H1 (cell line): ENCODE data around the gene ADAMTS15. TPM values are rescaled to one million over a fixed set of nuclear protein-coding genes. Genes with fewer than 3 reads are reported as not detected.

Experiments
- CTCF ChIA-PET: fragments of 300-600 bp; sonication (Branson Sonifier 250); formaldehyde crosslinking; loops from one replicate; lab custom pipeline; 2021; ENCODE audit not compliant: partially characterized antibody; lab: Charles Lee
- POLR2A ChIA-PET: fragments of 300-600 bp; sonication (Branson Sonifier 250); formaldehyde crosslinking; loops from one replicate; lab custom pipeline; 2021; ENCODE audit warnings: inconsistent platforms; ENCODE audit not compliant: partially characterized antibody; lab: Charles Lee
- DNase-seq, 2 experiments: peaks; one replicate each; pipeline versions ENCODE4 v3.0.0 to v3.0.0-alpha.2; 2010 to 2022; ENCODE audit warnings: low spot score in 2 of 2, low read depth in 1 of 2, mixed read lengths in 1 of 2
- FAIRE-seq: peaks from 2 replicates; lab custom pipeline; 2011; peaks lifted over from hg19 to GRCh38; lab: Jason Lieb, UNC
- H2AFZ ChIP-seq: 2 replicates; pipeline ENCODE4 v1.8.1; 2012; ENCODE audit warnings: low read length, inconsistent platforms
- H2AK5ac ChIP-seq: 2 replicates; pipeline ENCODE4 v1.6.1; 2013; ENCODE audit warnings: low read depth, low read length
- H2BK120ac ChIP-seq: replicated peaks from 2 replicates; pipeline ENCODE3; 2013; ENCODE audit warnings: low read depth, low read length, inconsistent platforms
- H2BK12ac ChIP-seq: 2 replicates; pipeline ENCODE4 v1.6.1; 2013; ENCODE audit warnings: low read depth, low read length
- H2BK15ac ChIP-seq: 2 replicates; pipeline ENCODE4 v1.6.1; 2013; ENCODE audit warnings: low read length
- H2BK20ac ChIP-seq: 2 replicates; pipeline ENCODE4 v1.6.1; 2013; ENCODE audit warnings: low read length
- H2BK5ac ChIP-seq: 2 replicates; pipeline ENCODE4 v1.6.1; 2013; ENCODE audit warnings: low read depth, low read length
- H3K14ac ChIP-seq: 2 replicates; pipeline ENCODE4 v1.6.1; 2013; ENCODE audit warnings: inconsistent platforms; ENCODE audit not compliant: insufficient read length
- H3K18ac ChIP-seq: 2 replicates; pipeline ENCODE4 v1.6.1; 2013; ENCODE audit warnings: low read length; ENCODE audit errors: extremely low read depth
- H3K23ac ChIP-seq: 2 replicates; pipeline ENCODE4 v1.6.1; 2013; ENCODE audit warnings: inconsistent platforms; ENCODE audit not compliant: insufficient read length
- H3K23me2 ChIP-seq: 2 replicates; pipeline ENCODE4 v1.6.1; 2013; ENCODE audit warnings: low read depth, low read length
- H3K27ac ChIP-seq: 2 replicates; pipeline ENCODE4 v1.6.1; 2011; ENCODE audit warnings: low read depth, low read length, inconsistent platforms
- H3K27me3 ChIP-seq, 4 experiments: replicated peaks in 1 of 4; 1 replicate in 1 of 4; 2 replicates in 3 of 4; pipeline versions ENCODE4 v1.6.1 to v1.8.1; 2011 to 2013; ENCODE audit warnings: low read length in 3 of 4, mild to moderate bottlenecking in 3 of 4, inconsistent platforms in 2 of 4, mixed read lengths in 2 of 4, moderate library complexity in 1 of 4; ENCODE audit not compliant: control insufficient read depth in 3 of 4, insufficient read depth in 3 of 4; ENCODE audit errors: extremely low read depth in 1 of 4
- H3K36me3 ChIP-seq, 4 experiments: 2 replicates each; pipeline versions ENCODE4 v1.6.1 to v1.8.1; 2011 to 2013; ENCODE audit warnings: mild to moderate bottlenecking in 4 of 4, low read length in 3 of 4, moderate library complexity in 2 of 4, control low read depth in 1 of 4, inconsistent platforms in 1 of 4; ENCODE audit not compliant: insufficient read depth in 4 of 4, control insufficient read depth in 2 of 4
- H3K4ac ChIP-seq: replicated peaks from 2 replicates; pipeline ENCODE3; 2013; ENCODE audit warnings: low read length, low read depth, mixed read lengths, inconsistent platforms; ENCODE audit not compliant: insufficient read length
- H3K4me1 ChIP-seq, 4 experiments: replicated peaks in 1 of 4; 1 replicate in 1 of 4; 2 replicates in 3 of 4; pipeline versions ENCODE4 v1.6.1 to v1.8.1; 2011 to 2013; ENCODE audit warnings: low read length in 3 of 4, inconsistent platforms in 2 of 4, mixed read lengths in 1 of 4; ENCODE audit not compliant: insufficient read depth in 4 of 4, control insufficient read depth in 3 of 4
- H3K4me2 ChIP-seq, 2 experiments: 2 replicates each; pipeline versions ENCODE4 v1.6.1 to v1.8.1; 2011 to 2013; ENCODE audit warnings: low read depth in 2 of 2, low read length in 2 of 2, control low read depth in 1 of 2, inconsistent platforms in 1 of 2, mild to moderate bottlenecking in 1 of 2; ENCODE audit not compliant: insufficient read depth in 1 of 2
- H3K4me3 ChIP-seq, 4 experiments: fragments of 200-600, 300-600 bp in 1 of 4; sonication (generic), shearing (Covaris generic), sonication (Bioruptor Twin) in 1 of 4; 2 replicates each; pipeline versions ENCODE4 v1.5.1 to v1.8.1; 2011 to 2016; ENCODE audit warnings: low read length in 4 of 4, low read depth in 3 of 4, control low read depth in 2 of 4, inconsistent platforms in 2 of 4, mild to moderate bottlenecking in 2 of 4, mixed read lengths in 1 of 4, moderate library complexity in 1 of 4; ENCODE audit not compliant: insufficient read depth in 2 of 4; ENCODE audit errors: extremely low read depth in 1 of 4
- H3K56ac ChIP-seq: replicated peaks from 2 replicates; pipeline ENCODE3; 2013; ENCODE audit warnings: low read depth, mild to moderate bottlenecking, mixed read lengths, low read length, inconsistent platforms; ENCODE audit not compliant: insufficient read length
- H3K79me1 ChIP-seq: 2 replicates; pipeline ENCODE4 v1.6.1; 2013; ENCODE audit warnings: low read depth, low read length, control low read depth
- H3K79me2 ChIP-seq, 2 experiments: 2 replicates each; pipeline versions ENCODE4 v1.6.1 to v1.8.1; 2012 to 2013; ENCODE audit warnings: low read length in 2 of 2, mild to moderate bottlenecking in 2 of 2, inconsistent platforms in 1 of 2; ENCODE audit not compliant: insufficient read depth in 2 of 2, control insufficient read depth in 1 of 2
- H3K9ac ChIP-seq, 4 experiments: replicated peaks in 1 of 4; 1 replicate in 1 of 4; 2 replicates in 3 of 4; pipeline versions ENCODE4 v1.6.1 to v1.8.1; 2011 to 2013; ENCODE audit warnings: low read depth in 3 of 4, low read length in 3 of 4, control low read depth in 2 of 4, mild to moderate bottlenecking in 2 of 4, moderate library complexity in 2 of 4, inconsistent platforms in 1 of 4; ENCODE audit errors: extremely low read depth in 1 of 4
- H3K9me3 ChIP-seq, 2 experiments: 2 replicates each; pipeline versions ENCODE4 v1.6.1 to v1.8.1; 2012 to 2013; ENCODE audit warnings: mild to moderate bottlenecking in 2 of 2, moderate library complexity in 2 of 2, control low read depth in 1 of 2, inconsistent platforms in 1 of 2, low read depth in 1 of 2, low read length in 1 of 2, mixed read lengths in 1 of 2; ENCODE audit not compliant: insufficient read depth in 2 of 2
- H4K20me1 ChIP-seq, 2 experiments: replicated peaks in 1 of 2; 2 replicates each; pipeline versions ENCODE3 to v1.8.1; 2011 to 2013; ENCODE audit warnings: inconsistent platforms in 2 of 2, low read length in 2 of 2, mild to moderate bottlenecking in 1 of 2; ENCODE audit not compliant: insufficient read depth in 2 of 2, control insufficient read depth in 1 of 2
- H4K5ac ChIP-seq: 2 replicates; pipeline ENCODE4 v1.6.1; 2013; ENCODE audit warnings: low read length, low read depth, mixed read lengths, inconsistent platforms; ENCODE audit not compliant: insufficient read length
- H4K8ac ChIP-seq: 2 replicates; pipeline ENCODE4 v1.8.0; 2013; ENCODE audit warnings: mild to moderate bottlenecking, moderate library complexity, low read length, inconsistent platforms; ENCODE audit not compliant: insufficient read depth; ENCODE audit errors: extremely low read depth
- H4K91ac ChIP-seq: replicated peaks from 2 replicates; pipeline ENCODE3; 2013; ENCODE audit warnings: low read length, mixed read lengths, inconsistent platforms; ENCODE audit not compliant: insufficient read length
- BACH1 ChIP-seq: IDR thresholded peaks from 2 replicates; pipeline ENCODE4 v1.6.1; 2012; ENCODE audit warnings: low read length, improper control_type of control experiment
- CBX5 ChIP-seq: fragments of 300-800, 300-1000 bp; sonication (generic); IDR thresholded peaks from 2 replicates; pipeline ENCODE4 v1.7.1; 2016; ENCODE audit warnings: antibody characterized with exemption, low read length, low read depth
- CHD2 ChIP-seq: IDR thresholded peaks from 2 replicates; pipeline ENCODE4 v1.6.1; 2012; ENCODE audit warnings: low read length, improper control_type of control experiment
- CTBP2 ChIP-seq: IDR thresholded peaks from 2 replicates; pipeline ENCODE4 v1.7.0; 2011; ENCODE audit warnings: borderline replicate concordance, mild to moderate bottlenecking, moderate library complexity, mixed read lengths, low read length; ENCODE audit not compliant: insufficient read depth, insufficient read length
- E2F6 ChIP-seq: IDR thresholded peaks from 2 replicates; pipeline ENCODE4 v1.6.1; 2012; ENCODE audit warnings: inconsistent platforms
- EZH2 ChIP-seq: fragments of 200-600 bp; sonication (generic); IDR thresholded peaks from 2 replicates; pipeline ENCODE4 v1.7.1; 2012; ENCODE audit warnings: low read depth, mild to moderate bottlenecking, moderate library complexity, low read length, inconsistent platforms; ENCODE audit not compliant: severe bottlenecking
- GTF2F1 ChIP-seq: IDR thresholded peaks from 2 replicates; pipeline ENCODE4 v1.6.1; 2012; ENCODE audit warnings: low read depth, low read length, improper control_type of control experiment, borderline replicate concordance
- JUN ChIP-seq: IDR thresholded peaks from 2 replicates; pipeline ENCODE4 v1.6.1; 2011; ENCODE audit warnings: low read depth, mild to moderate bottlenecking, improper control_type of control experiment, low read length
- NANOG ChIP-seq: IDR thresholded peaks from 2 replicates; pipeline ENCODE4 v1.6.1; 2011; ENCODE audit warnings: low read length, low read depth, mild to moderate bottlenecking, inconsistent platforms; ENCODE audit not compliant: insufficient read depth, poor library complexity, severe bottlenecking
- POU5F1 ChIP-seq: IDR thresholded peaks from 2 replicates; pipeline ENCODE4 v1.6.1; 2011; ENCODE audit warnings: low read depth, mild to moderate bottlenecking, low read length, moderate library complexity
- RFX5 ChIP-seq: IDR thresholded peaks from 2 replicates; pipeline ENCODE4 v1.6.1; 2011; ENCODE audit warnings: low read depth, low read length, improper control_type of control experiment, borderline replicate concordance
- SUZ12 ChIP-seq: fragments of 200-600 bp; sonication (generic); IDR thresholded peaks from 2 replicates; pipeline ENCODE4 v1.6.1; 2012; ENCODE audit warnings: mild to moderate bottlenecking, inconsistent platforms, low read length, moderate library complexity, mixed read lengths
- TAF7 ChIP-seq: optimal IDR thresholded peaks from 2 replicates; pipeline ENCODE3; 2011; ENCODE audit warnings: low read depth, mild to moderate bottlenecking, inconsistent platforms, low read length, moderate library complexity, borderline replicate concordance
- TBP ChIP-seq: IDR thresholded peaks from 2 replicates; pipeline ENCODE4 v1.6.1; 2011; ENCODE audit warnings: low read depth, low read length, improper control_type of control experiment
- WGBS, 2 experiments: shearing (Covaris generic) in 1 of 2; methylation state at CpG; one replicate each; pipeline versions ENCODE4 v1.1.6 to v1.1.7; 2013 to 2015; ENCODE audit warnings: low lambda C conversion rate in 2 of 2, mixed read lengths in 2 of 2, inconsistent platforms in 1 of 2, low coverage in 1 of 2, missing lambda C conversion rate in 1 of 2; ENCODE audit not compliant: insufficient replicate concordance in 2 of 2, insufficient coverage in 1 of 2, insufficient read length in 1 of 2; ENCODE audit errors: extremely low coverage in 1 of 2, missing lambda C conversion rate in 1 of 2; 5-methylcytosine and 5-hydroxymethylcytosine counted together
- polyA plus RNA-seq, 7 experiments: library from polyadenylated mRNA; depleted of rRNA in 3 of 7; stranded (reverse) in 5 of 7; unstranded in 2 of 7; fragments of >200 nt in 5 of 7; fragments of 200-250 nt in 2 of 7; gene quantifications; 1 replicate in 5 of 7; 2 replicates in 1 of 7; 4 replicates in 1 of 7; pipeline versions ENCODE4 v1.2.1 to v1.2.3, GENCODE V29; 2011 to 2013; ENCODE audit warnings: missing spikeins in 2 of 7, mixed read lengths in 2 of 7
- total RNA-seq: library from RNA; stranded (reverse); fragmentation: NEBNext Ultra II Directional; extraction: Animal tissue kit (Norgen Biotek cat#: 25700); gene quantifications from 2 replicates; pipeline ENCODE4 v1.2.1, GENCODE V29; 2021

ADAMTS15 gene
- total and polyA plus RNA-seq, 2 of the 8 experiments (the other 6 are each of a cell fraction or from before 2014, with no cell fraction given), result 1.7 to 4.7 TPM

- peaks cover 0 to 3% (median 3%) of the 10 kb centered on the region in 4 experiments; a peak in 4 of 7 replicates for H3K27me3 ChIP-seq
- no peaks in the 10 kb centered on the region for H3K4me1 ChIP-seq
- no peak overlapping the region for H3K23ac ChIP-seq
- 89% methylated on average over 4 of the region's 4 CpGs; no CpG with 5 or more reads in 1 of the 2 experiments for WGBS, 2 experiments
- no peak overlapping the region for H3K9ac ChIP-seq
- H3K23me2 ChIP-seq, result no peaks in the 10 kb centered on the region
- H2BK5ac ChIP-seq, result no peak overlapping the region
- no peaks in the 10 kb centered on the region; a peak in 1 of 8 replicates for H3K36me3 ChIP-seq
- no peak overlapping the region for H2AFZ ChIP-seq
- no peak overlapping the region for H2BK15ac ChIP-seq
- H4K8ac ChIP-seq, result no peak overlapping the region
- H4K20me1 ChIP-seq, result peaks cover 0 to 2% of the 10 kb centered on the region in 2 experiments
- H3K4me3 ChIP-seq, result no peak overlapping the region
- ChIA-PET CTCF (interaction anchor here (1.3 kb wide), 1 partner anchor 8 kb away, joined by 6 read pairs; no protein-coding TSS in a partner anchor), POLR2A (no interaction called here)
- no peaks in the 10 kb centered on the region for H3K9me3 ChIP-seq
- H2AK5ac ChIP-seq, result no peak overlapping the region
- FAIRE-seq (no peak), DNase-seq (no peak)
- H3K79me2 ChIP-seq, result no peaks in the 10 kb centered on the region
- H3K79me1 ChIP-seq, result no peaks in the 10 kb centered on the region
- no peak overlapping the region for H4K91ac ChIP-seq
- no peak overlapping the region for H3K4me2 ChIP-seq
- H2BK12ac ChIP-seq, result no peak overlapping the region
- H4K5ac ChIP-seq, result no peak overlapping the region
- TF ChIP-seq RFX5, result no peak
- no peak for TF ChIP-seq NANOG
- TF ChIP-seq EZH2, result no peak
- no peak for TF ChIP-seq JUN
- no peak for TF ChIP-seq GTF2F1
- TF ChIP-seq SUZ12, result no peak
- TF ChIP-seq E2F6, result no peak
- TF ChIP-seq BACH1, result no peak
- no peak for TF ChIP-seq TAF7
- no peak for TF ChIP-seq POU5F1
- no peak for TF ChIP-seq CBX5
- no peak for TF ChIP-seq CHD2
- no peak for TF ChIP-seq CTBP2
- no peak for TF ChIP-seq TBP
- no peak overlapping the region for H3K4ac ChIP-seq
- no peak overlapping the region for H3K27ac ChIP-seq
- H3K14ac ChIP-seq, result no peak overlapping the region
- H3K18ac ChIP-seq, result no peak overlapping the region
- no peak overlapping the region for H3K56ac ChIP-seq
- no peak overlapping the region for H2BK20ac ChIP-seq
- no peak overlapping the region for H2BK120ac ChIP-seq
Observed at GRCh38 chr11:130458410-130458729, 9.9 kb downstream of the ADAMTS15 start.
